Stimulated activated CD8-positive, alpha-beta memory T cell treated with anti-CD3 and anti-CD28 coated beads, Interleukin-7, amount 100 ng/mL, for 1 hour (primary cell): Measurements from ENCODE around the gene MZF1.
A peak's percentile ranks its signal among the peaks of the same experiment; 100 is the strongest.

Experiments used
- DNase-seq, 2 donors: peaks; one replicate each; pipeline ENCODE4 v3.0.0-alpha.2; 2020; ENCODE audit warnings: low read depth in 2 of 2

The MZF1 gene

DNA sequence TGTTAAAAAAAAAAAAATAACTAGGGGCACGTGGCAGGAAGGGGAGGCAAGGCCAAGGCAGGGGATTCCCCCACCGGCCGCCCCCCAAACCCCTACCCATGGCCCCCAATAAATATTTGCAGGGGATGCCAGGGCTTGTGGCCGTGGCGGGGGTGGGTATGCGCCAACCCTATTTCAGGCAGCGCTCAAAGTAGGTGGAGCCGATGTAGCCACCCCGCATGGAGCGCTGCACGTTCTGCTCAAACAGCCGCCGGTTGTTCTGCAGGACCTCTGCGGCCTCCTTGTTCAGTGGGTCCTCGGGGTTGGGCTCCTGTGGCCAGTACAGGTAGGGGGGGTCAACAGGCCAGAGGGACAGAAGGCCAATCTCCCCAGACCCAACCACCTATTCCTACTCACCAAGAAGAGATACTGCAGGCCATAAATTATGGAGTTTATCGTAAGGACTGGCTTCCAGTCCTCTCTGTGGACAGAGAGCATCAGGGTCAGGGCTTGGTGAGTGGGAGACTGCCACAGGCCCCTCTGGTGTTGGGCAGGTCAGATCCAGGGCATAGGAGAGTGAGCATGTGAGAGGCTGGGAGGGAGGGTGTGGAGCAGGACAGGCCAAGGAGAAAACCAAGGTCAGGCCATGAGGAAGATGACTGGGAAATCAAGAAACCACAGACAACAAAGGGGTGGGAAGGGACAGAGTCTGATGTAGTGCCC, 17.1 kb downstream of the MZF1 start:
- no peak for DNase-seq

DNA sequence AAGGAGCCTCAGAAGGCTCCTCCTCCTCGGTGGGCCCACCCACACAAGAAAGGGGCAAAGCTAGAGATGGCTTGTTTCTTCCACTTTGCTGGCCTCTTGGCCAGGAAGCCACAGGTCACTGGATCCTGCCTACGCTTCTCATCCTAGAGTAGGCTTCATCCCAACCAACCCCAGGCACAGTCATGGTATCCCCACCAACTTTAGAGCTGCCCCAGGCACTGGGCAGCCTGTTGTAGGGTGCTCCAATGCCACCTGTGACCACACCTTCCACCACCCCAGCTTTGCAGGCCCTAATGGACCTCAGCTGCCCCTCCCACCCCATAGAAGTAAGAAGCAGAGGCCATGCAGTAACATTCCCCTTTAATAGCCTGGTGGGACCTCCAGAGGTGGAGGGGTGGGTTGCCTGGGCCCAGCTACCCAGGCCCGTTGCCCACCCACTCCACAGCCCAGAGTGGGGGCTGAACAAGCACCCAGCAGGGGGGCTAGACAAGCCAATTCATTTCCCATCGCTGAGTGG, 17.7 kb downstream of the MZF1 start:
- no peak for DNase-seq

DNA sequence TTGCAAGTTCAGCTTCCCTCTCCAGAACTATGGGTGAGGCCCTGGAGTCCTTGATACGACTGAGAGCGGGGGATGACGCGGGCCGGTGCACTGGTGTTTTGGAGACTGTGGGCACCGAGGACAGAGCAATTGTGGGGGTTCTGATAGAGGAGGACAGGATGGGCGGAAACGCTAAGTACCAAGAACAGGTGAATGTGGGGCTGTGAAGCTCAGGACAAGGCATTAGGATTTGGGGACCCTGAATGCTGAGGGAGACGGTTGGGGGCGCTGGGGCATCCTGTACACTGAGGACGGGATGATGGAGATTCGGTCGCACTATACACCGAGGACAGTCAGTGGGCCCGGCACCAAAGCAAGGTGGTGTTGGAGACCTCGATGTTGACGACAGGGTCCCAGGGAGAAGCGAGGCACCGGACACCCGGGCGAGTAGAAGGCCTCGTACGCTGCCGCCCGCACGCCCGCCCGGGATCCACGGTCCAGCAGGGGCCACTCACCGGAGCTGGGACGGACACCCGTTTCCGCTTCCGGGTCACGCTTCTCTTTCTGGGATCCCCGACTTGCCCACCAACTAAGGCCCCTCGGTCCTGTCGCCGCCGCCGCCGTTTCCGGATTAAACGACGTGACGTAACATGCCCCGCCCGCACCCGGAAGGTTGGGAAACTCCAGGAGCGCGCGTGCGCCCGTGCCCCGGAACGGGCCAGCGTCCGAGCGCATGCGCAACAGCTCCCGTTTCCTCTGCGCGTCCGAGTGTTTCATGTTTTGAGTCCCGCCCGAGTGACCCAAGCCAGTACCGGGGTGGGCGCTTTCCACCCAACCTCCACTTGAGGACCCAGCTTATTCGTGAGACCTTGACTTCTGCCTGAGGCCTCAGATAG, 18.4 kb downstream of the MZF1 start, which contains the start of gene CHMP2A:
CHMP2A (minus strand) TSS at position 612 of the 875 bp plus-strand sequence. CDS start 893 bp downstream, outside the sequence.
- peak; percentile 97 to 98 for DNase-seq

DNA sequence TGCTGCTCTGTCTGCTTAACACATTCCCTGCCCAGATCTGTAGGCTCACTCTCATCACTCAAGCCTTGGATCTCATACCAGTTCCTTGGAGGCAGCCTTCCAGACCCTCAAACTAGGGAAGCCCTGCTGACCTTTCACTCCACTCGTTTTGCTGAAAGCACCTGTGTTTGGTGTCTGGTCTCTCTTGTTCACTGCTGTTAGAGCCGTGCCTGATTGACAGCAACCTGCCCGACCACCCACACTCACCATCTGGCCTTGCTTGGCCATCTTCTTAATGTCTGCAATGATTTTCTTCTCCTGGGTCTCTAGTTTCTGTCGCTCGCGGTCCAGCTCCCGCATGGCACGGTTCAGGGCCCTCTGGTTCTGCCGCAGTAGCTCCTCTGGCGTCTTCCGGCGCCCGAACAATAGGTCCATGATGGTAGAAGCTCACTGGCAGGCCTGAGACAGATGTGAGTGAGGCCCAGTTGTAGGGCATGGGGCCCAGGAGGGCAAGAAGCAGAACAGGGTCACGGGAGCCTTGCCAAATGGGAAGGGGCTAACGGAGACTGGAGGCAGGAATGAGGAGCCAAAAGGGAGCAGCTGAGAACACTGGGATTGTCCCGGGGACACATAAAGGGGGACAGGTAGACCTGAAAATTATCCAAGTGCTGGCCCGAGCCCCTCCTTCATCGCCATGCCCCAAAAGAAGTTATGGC, 19.2 kb downstream of the MZF1 start:
- DNase-seq, result no peak

DNA sequence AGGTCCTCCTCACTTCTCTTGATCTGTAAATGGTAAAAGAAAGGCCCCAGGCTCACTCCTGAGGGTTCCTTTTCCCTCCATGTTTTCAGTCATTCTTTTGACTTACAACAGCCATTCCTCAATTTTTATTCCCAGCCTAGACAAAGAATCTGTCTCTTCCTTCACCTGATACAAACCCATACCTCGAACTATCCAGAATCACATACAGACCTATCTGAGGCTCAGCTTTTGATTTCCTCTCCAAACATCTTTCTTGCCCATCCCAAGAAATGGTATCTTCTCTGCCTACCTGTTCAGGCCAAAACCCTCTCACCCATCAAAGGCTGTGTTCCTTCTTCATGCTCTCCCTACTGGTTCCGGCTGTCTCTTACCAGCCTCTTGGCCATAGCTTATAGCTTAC, 20.5 kb downstream of the MZF1 start:
- no peak for DNase-seq

DNA sequence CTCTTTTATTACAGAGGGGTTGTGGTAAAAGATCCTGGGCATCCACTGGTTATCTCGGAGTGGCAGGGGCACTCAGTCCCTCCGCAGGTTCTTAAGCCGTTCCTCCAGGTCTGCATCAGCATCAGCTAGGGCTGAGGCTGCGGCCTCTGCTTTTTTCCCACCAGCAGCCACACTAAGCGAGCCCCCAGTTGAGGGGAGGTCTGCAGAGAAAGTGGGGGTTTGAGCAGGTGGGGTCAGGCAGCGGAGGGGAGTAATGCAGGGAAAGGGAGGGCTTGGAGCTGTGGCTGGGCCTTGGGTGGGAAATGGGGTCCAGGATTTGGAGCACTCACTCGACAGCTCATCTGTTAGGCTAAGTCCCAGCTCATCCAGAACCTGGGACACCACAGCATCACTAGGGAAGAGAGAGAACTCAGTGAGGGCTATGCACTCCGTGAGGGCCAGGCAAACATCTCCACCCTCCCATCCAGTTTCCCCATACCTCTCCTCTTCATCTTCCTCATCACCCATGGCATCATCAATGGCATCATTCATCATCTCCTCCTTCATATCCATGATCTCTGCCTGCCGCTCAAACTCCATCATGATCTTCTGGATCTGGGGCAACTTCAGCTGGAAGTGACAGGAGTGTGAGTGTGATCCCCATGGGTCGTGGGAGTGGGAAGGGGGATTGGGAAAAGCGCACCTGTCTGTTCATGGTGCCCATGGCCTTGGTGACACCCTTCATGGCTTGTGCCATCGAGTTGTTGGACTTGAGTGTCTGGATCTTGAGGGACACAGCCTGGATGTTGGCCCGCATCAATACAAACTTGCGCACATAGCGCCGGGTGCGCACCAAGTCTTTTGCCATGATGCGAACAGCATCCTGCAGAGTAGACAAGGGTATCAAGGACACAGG, 21.3 kb downstream of the MZF1 start:
- DNase-seq, result no peak

DNA sequence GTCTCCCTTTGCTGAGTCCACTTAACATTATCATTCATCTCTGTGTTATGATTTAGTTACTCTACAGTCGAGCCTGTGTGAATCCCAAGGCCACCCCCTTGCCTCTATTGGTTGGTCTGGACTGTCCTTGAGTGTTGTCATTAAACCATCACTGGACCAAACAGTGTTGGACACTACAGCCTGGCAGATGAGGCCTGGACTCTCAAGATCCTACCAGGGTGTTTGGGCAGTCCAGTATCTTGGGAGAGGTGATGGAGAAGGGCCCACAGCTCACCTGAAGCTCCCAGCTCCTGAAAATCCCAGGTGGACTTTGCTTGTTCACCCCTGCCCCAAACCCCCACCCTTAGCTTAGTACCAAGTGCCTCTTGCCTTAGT, 22.0 kb downstream of the MZF1 start:
- DNase-seq, result no peak

DNA sequence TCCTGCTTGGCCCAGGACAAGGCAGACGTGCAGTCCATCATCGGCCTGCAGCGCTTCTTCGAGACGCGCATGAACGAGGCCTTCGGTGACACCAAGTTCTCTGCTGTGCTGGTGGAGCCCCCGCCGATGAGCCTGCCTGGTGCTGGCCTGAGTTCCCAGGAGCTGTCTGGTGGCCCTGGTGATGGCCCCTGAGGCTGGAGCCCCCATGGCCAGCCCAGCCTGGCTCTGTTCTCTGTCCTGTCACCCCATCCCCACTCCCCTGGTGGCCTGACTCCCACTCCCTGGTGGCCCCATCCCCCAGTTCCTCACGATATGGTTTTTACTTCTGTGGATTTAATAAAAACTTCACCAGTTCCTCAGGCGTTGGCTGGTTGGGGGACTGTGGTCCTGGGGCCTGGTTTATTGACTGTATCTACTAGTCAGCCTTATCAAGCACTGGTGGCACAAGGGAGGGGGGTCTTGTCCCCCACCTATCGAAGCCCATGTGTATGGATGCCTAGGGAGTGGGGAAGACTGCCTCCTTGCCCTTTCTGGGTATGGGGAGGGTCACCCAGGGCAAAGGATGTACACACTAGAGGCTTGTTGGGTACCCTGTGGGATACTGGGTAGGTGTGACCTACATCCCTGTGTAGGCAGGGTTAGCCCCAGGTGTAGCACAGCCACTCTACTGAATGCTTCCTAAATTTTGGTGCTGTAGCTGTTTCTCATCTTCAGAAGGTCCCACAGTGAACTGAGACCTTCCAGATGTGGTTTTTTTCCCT, 22.6 kb downstream of the MZF1 start:
- no peak for DNase-seq

DNA sequence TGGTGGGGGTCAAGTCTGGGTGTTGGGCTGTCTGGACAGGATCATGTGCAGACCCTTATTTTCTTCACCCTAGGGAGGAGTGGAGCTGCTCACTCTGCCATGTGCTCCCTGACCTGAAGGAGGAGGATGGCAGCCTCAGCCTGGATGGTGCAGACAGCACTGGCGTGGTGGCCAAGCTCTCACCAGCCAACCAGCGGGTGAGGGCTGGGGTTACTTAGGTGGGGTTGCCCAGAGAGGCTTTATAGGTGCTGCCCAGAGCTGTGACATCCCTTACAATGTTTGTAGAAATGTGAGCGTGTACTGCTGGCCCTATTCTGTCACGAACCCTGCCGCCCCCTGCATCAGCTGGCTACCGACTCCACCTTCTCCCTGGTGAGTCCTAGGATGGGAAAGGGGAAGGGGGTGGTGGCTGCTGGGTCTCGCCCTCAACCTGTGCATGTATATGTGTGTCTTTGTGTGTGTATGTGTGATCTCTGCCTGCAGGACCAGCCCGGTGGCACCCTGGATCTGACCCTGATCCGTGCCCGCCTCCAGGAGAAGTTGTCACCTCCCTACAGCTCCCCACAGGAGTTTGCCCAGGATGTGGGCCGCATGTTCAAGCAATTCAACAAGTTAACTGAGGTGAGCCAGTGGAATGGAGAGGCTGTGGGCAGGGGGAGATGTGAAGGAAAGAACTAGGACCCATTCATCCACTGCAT, 23.3 kb downstream of the MZF1 start:
- DNase-seq, result no peak

DNA sequence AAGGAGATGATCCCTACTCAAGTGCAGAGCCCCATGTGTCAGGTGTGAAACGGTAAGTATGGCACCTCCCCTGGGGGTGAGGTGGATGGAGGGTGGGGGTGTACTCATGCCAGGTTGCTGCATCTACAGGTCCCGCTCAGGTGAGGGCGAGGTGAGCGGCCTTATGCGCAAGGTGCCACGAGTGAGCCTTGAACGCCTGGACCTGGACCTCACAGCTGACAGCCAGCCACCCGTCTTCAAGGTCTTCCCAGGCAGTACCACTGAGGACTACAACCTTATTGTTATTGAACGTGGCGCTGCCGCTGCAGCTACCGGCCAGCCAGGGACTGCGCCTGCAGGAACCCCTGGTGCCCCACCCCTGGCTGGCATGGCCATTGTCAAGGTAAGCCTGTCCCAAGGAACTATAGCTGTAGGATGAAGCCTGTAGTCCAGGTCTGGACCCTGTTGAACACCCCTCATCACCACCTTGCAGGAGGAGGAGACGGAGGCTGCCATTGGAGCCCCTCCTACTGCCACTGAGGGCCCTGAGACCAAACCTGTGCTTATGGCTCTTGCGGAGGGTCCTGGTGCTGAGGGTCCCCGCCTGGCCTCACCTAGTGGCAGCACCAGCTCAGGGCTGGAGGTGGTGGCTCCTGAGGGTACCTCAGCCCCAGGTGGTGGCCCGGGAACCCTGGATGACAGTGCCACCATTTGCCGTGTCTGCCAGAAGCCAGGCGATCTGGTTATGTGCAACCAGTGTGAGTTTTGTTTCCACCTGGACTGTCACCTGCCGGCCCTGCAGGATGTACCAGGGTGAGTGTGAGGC, 24.1 kb downstream of the MZF1 start:
- no peak for DNase-seq

DNA sequence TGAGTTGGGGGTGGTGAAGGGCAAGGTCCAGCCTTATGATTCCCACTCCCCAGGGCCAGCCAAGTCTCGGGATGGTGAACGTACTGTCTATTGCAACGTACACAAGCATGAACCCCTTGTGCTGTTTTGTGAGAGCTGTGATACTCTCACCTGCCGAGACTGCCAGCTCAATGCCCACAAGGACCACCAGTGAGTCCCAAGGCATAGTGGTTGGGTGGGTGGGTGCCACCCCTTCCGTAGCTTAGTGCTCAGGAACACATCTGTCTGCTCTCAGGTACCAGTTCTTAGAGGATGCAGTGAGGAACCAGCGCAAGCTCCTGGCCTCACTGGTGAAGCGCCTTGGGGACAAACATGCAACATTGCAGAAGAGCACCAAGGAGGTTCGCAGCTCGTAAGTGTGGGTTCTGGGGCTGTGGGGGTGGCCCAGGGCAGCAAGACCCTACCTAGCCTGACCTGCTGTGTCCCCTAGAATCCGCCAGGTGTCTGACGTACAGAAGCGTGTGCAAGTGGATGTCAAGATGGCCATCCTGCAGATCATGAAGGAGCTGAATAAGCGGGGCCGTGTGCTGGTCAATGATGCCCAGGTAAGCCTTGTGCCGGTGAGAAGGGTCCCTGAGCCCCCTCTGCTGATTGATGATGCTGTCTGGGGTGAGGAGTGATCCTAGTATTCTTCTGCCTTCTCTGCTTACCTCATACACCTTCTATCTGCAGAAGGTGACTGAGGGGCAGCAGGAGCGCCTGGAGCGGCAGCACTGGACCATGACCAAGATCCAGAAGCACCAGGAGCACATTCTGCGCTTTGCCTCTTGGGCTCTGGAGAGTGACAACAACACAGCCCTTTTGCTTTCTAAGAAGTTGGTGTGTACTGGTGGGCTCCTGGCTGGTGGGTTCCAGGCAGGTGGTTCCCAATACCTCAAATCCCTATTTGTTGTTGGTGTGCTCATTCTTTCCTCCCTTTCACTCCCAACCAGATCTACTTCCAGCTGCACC, 25.5 kb downstream of the MZF1 start:
- DNase-seq, result no peak

DNA sequence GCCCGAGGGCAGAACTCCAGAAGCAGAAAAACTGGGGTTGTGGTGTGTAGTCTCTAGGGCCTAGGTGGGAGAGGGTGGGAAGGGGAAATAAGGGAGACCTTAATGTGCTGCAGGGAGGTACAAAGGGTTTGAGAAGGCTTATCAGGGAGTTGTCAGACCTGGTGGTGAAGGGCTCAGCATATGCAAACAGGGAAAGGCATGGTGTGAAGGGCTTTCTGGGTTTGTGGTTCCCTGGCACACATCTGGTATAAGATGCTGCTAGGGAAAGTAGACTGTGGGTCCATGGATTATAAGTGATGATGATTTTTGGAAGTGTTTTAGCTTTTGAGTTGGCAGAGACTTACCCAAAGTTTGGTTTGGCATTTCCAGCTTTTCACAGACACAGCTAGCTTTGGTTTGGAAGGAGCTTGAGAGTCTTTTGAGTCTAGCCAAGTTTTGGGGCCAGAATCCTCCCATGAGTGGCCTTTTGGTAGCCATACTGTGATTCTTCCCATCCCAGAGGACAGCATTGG, 27.1 kb downstream of the MZF1 start:
- DNase-seq, result no peak

DNA sequence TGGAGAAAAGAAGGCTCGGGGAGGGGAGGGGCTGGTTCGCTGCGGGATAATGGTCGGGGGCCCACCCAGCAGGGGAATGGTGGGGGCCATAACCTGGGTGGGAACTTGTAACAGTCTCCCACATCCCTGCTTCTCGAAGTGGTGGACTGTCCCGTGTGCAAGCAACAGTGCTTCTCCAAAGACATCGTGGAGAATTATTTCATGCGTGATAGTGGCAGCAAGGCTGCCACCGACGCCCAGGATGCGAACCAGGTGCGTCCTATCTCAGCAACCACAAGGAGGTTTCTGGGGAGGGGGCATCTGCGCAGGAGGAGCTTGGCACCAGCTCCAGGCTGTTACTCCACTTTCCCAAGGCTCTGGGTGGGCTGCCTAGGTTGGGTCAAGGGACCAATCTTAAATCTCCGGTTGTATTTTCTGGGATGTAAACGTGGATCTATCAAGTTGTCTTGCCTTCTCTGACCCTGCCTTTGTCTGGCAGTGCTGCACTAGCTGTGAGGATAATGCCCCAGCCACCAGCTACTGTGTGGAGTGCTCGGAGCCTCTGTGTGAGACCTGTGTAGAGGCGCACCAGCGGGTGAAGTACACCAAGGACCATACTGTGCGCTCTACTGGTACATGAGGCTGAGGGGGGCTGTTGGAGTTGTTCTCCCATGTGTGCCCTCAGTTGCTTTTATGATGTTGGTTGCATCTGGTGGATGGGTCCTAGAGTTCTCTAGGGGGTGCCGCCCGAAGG, 27.7 kb downstream of the MZF1 start:
- no peak for DNase-seq

DNA sequence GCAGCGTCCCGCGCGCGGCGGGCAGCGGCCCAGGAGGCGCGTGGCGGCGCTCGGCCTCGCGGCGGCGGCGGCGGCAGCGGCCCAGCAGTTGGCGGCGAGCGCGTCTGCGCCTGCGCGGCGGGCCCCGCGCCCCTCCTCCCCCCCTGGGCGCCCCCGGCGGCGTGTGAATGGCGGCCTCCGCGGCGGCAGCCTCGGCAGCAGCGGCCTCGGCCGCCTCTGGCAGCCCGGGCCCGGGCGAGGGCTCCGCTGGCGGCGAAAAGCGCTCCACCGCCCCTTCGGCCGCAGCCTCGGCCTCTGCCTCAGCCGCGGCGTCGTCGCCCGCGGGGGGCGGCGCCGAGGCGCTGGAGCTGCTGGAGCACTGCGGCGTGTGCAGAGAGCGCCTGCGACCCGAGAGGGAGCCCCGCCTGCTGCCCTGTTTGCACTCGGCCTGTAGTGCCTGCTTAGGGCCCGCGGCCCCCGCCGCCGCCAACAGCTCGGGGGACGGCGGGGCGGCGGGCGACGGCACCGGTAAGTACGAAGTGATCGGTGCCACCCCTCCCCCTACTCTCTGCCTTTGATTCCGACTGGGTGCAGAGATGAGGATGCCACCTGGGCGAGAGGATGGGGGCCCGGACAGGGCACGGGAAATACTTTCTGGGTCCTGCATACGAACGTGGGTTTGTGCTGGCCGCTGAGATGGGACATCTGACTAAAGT, 28.4 kb downstream of the MZF1 start:
- DNase-seq, result peak; percentile 48 to 66

DNA sequence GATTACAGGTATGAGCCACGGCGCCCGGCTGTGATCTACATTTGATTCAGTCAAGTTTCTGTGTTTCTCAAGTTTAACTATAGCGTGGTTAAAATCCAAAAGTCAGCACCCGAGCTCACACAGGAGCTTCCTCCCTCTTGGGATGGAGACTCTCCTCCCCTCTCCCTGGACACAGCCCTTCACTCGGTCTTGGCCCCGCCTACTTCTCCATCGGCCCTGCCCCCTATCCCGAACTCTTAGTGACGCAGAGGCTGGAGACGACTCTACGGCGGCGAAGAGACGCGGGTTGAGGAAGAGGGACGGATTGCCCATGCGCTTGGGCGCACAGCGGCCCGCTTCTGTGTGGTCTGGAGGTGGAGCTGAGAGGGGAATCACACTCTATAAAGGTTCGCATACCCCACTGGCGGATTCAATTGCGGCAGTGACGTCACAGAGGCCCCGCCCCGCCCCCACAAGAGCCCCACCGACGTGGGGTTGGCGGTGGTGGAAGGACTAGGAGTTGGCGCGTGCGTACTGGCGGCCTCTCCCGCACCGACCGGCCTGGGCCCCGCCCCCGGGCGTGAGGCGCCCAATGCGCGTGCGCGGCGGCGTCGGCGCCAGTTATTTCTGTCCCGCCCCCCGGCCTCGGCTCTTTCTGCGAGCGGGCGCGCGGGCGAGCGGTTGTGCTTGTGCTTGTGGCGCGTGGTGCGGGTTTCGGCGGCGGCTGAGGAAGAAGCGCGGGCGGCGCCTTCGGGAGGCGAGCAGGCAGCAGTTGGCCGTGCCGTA, 29.1 kb downstream of the MZF1 start, which contains the start of gene TRIM28:
TRIM28 (plus strand) TSS at position 239 of the 765 bp plus-strand sequence. CDS start 694 bp downstream, outside the sequence.
- peak; percentile 100 for DNase-seq
